ENCODE measurements around the gene TENM3. TPM values are rescaled to one million over a fixed set of nuclear protein-coding genes. Genes with fewer than 3 reads are reported as not detected.

Gene TENM3
- total RNA-seq, 1 experiment from 2014 or later: 34.1 TPM

DNA sequence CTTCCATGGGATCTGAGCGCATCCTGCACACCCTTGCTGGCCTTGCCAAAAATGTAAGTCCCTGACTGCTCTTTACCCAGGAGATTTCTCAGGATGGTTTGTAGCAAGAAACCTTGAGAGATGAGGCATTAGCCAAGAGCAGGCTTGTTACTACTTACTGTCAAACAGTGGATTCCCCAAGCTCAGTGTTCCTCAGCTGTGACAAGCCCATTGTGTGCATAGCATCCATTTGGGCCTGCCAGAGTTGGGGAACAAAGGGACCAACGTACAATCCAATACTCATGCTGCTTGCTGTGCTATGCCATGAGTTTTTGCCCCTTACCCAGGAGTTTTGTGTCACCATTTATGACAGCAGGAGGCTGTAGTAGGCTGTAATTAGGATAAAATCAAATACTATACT, 267.6 kb downstream of the TENM3 start:
- ChIA-PET POLR2A (no interaction called here), CTCF (interaction anchor here (0.7 kb wide), 1 partner anchor 19 kb away, joined by 3 read pairs; no protein-coding TSS in a partner anchor)
- Mint-ChIP-seq H3K36me3 (ENCODE audit: insufficient read depth, unreplicated experiment) (no peaks in the 10 kb centered on the region), H3K27ac (ENCODE audit: low read depth, unreplicated experiment) (no peak overlapping the region), H3K4me1 (ENCODE audit: insufficient read depth, unreplicated experiment) (no peaks in the 10 kb centered on the region), H3K4me3 (ENCODE audit: unreplicated experiment) (no peak overlapping the region), H3K9me3 (ENCODE audit: unreplicated experiment) (no peaks in the 10 kb centered on the region), H3K27me3 (ENCODE audit: insufficient read depth, unreplicated experiment) (no peaks in the 10 kb centered on the region)
- intact Hi-C loops (cut with micrococcal nuclease): no loop called here
- BruUV-seq (replicated peaks): no TSS peak
- DNase-seq (ENCODE audit: unreplicated experiment): no peak
- TF ChIP-seq, protein P1, sequence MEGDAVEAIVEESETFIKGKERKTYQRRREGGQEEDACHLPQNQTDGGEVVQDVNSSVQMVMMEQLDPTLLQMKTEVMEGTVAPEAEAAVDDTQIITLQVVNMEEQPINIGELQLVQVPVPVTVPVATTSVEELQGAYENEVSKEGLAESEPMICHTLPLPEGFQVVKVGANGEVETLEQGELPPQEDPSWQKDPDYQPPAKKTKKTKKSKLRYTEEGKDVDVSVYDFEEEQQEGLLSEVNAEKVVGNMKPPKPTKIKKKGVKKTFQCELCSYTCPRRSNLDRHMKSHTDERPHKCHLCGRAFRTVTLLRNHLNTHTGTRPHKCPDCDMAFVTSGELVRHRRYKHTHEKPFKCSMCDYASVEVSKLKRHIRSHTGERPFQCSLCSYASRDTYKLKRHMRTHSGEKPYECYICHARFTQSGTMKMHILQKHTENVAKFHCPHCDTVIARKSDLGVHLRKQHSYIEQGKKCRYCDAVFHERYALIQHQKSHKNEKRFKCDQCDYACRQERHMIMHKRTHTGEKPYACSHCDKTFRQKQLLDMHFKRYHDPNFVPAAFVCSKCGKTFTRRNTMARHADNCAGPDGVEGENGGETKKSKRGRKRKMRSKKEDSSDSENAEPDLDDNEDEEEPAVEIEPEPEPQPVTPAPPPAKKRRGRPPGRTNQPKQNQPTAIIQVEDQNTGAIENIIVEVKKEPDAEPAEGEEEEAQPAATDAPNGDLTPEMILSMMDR (IDR thresholded peaks at IDR 0.05; ENCODE audit: unreplicated experiment): no peak

- Mint-ChIP-seq H3K27ac (ENCODE audit: low read depth, unreplicated experiment) (no peak overlapping the region), H3K36me3 (ENCODE audit: insufficient read depth, unreplicated experiment) (no peaks in the 10 kb centered on the region), H3K4me1 (ENCODE audit: insufficient read depth, unreplicated experiment) (no peaks in the 10 kb centered on the region), H3K4me3 (ENCODE audit: unreplicated experiment) (no peak overlapping the region), H3K9me3 (ENCODE audit: unreplicated experiment) (no peaks in the 10 kb centered on the region), H3K27me3 (ENCODE audit: insufficient read depth, unreplicated experiment) (no peaks in the 10 kb centered on the region)
- DNase-seq (ENCODE audit: unreplicated experiment): no peak
- no TSS peak for BruUV-seq (replicated peaks)
- intact Hi-C loops (cut with micrococcal nuclease): no loop called here
- TF ChIP-seq, protein P1 (IDR thresholded peaks at IDR 0.05; ENCODE audit: unreplicated experiment): no peak
- POLR2A ChIA-PET: no interaction called here
- CTCF ChIA-PET: interaction anchor here (1.0 kb wide), 1 partner anchor 17 kb away, joined by 3 read pairs; no protein-coding TSS in a partner anchor
Measured at GRCh38 chr4:182513587-182514291, 270.5 kb downstream of the TENM3 start.

- BruUV-seq (replicated peaks): no TSS peak
- ChIA-PET POLR2A (no interaction called here), CTCF (no interaction called here)
- H3K27me3 Mint-ChIP-seq (ENCODE audit: insufficient read depth, unreplicated experiment): no peaks in the 10 kb centered on the region
- intact Hi-C loops (cut with micrococcal nuclease): no loop called here
- H3K27ac Mint-ChIP-seq (ENCODE audit: low read depth, unreplicated experiment): no peak overlapping the region
- H3K36me3 Mint-ChIP-seq (ENCODE audit: insufficient read depth, unreplicated experiment): no peaks in the 10 kb centered on the region
- no peak overlapping the region for H3K4me3 Mint-ChIP-seq (ENCODE audit: unreplicated experiment)
- no peaks in the 10 kb centered on the region for H3K9me3 Mint-ChIP-seq (ENCODE audit: unreplicated experiment)
- TF ChIP-seq, protein P1 (IDR thresholded peaks at IDR 0.05; ENCODE audit: unreplicated experiment): no peak
- no peak for DNase-seq (ENCODE audit: unreplicated experiment)
- H3K4me1 Mint-ChIP-seq (ENCODE audit: insufficient read depth, unreplicated experiment): no peaks in the 10 kb centered on the region
Measured at GRCh38 chr4:182518421-182518820, 275.2 kb downstream of the TENM3 start.

- no TSS peak for BruUV-seq (replicated peaks)
- TF ChIP-seq, protein P1 (IDR thresholded peaks at IDR 0.05; ENCODE audit: unreplicated experiment): no peak
- CTCF ChIA-PET: no interaction called here
- POLR2A ChIA-PET: no interaction called here
- Mint-ChIP-seq H3K36me3 (ENCODE audit: insufficient read depth, unreplicated experiment) (no peaks in the 10 kb centered on the region), H3K9me3 (ENCODE audit: unreplicated experiment) (no peaks in the 10 kb centered on the region), H3K27ac (ENCODE audit: low read depth, unreplicated experiment) (no peak overlapping the region), H3K4me1 (ENCODE audit: insufficient read depth, unreplicated experiment) (no peaks in the 10 kb centered on the region), H3K27me3 (ENCODE audit: insufficient read depth, unreplicated experiment) (no peaks in the 10 kb centered on the region), H3K4me3 (ENCODE audit: unreplicated experiment) (no peak overlapping the region)
- no peak for DNase-seq (ENCODE audit: unreplicated experiment)
- intact Hi-C loops (cut with micrococcal nuclease): no loop called here
Measured at GRCh38 chr4:182519528-182519927, 276.3 kb downstream of the TENM3 start.
